Panc1 (cell line): ENCODE measurements around the gene NID2.

Experiments
- POLR2AphosphoS5 ChIP-seq: IDR thresholded peaks from 2 replicates; pipeline ENCODE4 v1.6.1; 2012; ENCODE audit warnings: mild to moderate bottlenecking, low read depth, low read length, moderate library complexity
- SIN3A ChIP-seq: IDR thresholded peaks from 2 replicates; pipeline ENCODE4 v1.6.1; 2012; ENCODE audit warnings: low read depth, mild to moderate bottlenecking, low read length, moderate library complexity, borderline replicate concordance; ENCODE audit not compliant: insufficient read depth
- TCF7L2 ChIP-seq: IDR thresholded peaks from 2 replicates; pipeline ENCODE4 v1.6.1; 2011; ENCODE audit warnings: mild to moderate bottlenecking, low read depth, low read length, inconsistent platforms
- TF ChIP-seq, protein P1 (sequence below): fragments of 450-650 bp; IDR thresholded peaks from 2 replicates; pipeline ENCODE4 v1.5.1; 2017; ENCODE audit warnings: mild to moderate bottlenecking

DNA sequence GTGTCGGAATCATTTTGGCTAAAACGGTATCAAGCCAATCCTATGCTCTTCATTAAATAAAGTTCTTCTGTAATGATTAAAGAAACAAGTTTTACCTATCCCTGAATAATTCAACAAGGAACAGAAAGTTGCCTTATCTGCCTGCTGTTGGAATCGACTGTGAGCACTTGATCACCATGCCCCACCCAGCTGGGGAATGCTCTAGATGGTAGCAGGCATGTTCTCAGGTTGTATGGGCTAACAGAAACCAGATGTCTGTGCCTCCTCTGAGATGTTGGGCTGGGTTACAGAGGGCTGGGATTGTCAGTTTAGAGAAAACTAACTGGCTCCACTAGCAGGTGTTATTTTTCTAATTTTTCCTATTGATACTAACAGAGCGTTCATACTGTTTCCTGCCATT lies 50.6 kb downstream of the NID2 start:
- TF ChIP-seq, protein P1, sequence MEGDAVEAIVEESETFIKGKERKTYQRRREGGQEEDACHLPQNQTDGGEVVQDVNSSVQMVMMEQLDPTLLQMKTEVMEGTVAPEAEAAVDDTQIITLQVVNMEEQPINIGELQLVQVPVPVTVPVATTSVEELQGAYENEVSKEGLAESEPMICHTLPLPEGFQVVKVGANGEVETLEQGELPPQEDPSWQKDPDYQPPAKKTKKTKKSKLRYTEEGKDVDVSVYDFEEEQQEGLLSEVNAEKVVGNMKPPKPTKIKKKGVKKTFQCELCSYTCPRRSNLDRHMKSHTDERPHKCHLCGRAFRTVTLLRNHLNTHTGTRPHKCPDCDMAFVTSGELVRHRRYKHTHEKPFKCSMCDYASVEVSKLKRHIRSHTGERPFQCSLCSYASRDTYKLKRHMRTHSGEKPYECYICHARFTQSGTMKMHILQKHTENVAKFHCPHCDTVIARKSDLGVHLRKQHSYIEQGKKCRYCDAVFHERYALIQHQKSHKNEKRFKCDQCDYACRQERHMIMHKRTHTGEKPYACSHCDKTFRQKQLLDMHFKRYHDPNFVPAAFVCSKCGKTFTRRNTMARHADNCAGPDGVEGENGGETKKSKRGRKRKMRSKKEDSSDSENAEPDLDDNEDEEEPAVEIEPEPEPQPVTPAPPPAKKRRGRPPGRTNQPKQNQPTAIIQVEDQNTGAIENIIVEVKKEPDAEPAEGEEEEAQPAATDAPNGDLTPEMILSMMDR, result no peak
- TF ChIP-seq POLR2AphosphoS5 (no peak), TCF7L2 (no peak), SIN3A (no peak)
